GM18873 (cell line): Measurements from ENCODE around the gene SNX7.

Source experiments
- ATAC-seq: cut with Tn5 transposase; IDR thresholded peaks from one replicate; pipeline ENCODE4 v1.9.1; 2021; ENCODE audit warnings: mild to moderate bottlenecking, moderate library complexity, moderate number of reproducible peaks; ENCODE audit not compliant: unreplicated experiment, low FRiP score

Gene SNX7

GRCh38 chr1:98763488-98764150 lies 102.1 kb downstream of the SNX7 start:
- ATAC-seq = no peak

- no peak for ATAC-seq
Measured at GRCh38 chr1:98764485-98764884, 103.0 kb downstream of the SNX7 start.

DNA sequence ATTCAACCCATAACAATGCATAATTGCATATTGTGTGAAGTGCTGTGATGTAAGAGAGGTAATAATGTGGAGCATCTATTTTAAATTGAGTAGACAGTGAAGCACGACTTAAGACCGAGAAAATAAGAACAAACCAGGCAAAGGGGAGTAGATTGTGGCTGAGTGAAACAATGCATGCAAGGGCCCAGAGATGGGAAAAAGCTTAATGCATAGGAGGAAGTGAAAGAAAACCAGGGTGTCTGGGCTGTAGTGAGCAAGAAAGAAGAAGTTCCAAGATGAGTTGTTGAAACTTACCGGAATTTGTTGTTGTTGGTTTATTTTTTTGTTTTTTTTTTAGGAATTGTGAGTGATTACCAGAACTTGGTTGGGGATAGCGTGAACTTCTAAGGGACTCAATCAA lies 104.7 kb downstream of the SNX7 start:
- ATAC-seq = peak; percentile 88

GRCh38 chr1:98769162-98769561 lies 107.6 kb downstream of the SNX7 start:
- no peak for ATAC-seq

- no peak for ATAC-seq
Measured at GRCh38 chr1:98781906-98782305, 120.4 kb downstream of the SNX7 start.

GRCh38 chr1:98783821-98784220 lies 122.3 kb downstream of the SNX7 start:
- ATAC-seq = no peak

DNA sequence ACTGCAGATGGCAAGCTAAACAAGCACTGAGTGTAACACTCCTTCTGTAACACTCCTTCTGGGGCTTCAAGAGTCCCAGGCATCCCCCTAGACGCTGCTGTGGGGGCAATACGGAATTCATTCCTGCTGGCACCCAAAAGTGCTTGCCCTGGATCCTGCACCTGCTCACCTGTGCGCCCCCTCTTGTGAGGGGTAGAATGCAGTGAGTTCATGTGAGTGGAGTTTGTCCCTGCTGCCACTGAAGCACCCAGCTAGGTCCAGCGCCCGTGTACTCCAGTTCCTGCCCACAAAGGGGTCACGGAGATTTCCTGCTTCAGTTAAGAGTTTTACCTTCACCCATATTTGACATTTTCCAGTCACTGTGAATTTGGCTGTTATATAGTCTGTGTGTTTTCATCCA lies 130.0 kb downstream of the SNX7 start:
- ATAC-seq = no peak

DNA sequence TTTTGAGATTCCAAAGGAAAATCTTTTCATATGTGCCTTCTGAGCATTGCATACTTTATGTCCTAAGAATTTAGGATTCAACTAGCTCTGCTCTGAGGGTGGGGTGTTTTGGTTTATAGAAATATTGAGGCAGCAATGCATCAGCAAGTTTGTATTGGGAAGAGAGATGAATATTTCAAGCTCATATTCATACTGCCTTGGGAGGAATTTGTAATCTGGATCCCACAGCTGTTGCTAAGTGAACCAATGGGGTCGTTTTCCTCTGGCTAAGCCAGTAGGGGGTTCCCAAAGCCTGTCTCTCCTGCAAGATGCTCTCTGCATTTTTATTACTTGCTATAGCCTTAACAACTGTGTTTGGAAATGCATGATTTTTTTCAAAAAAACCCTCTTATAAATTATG lies 130.6 kb downstream of the SNX7 start:
- ATAC-seq = no peak

- ATAC-seq = no peak
Measured at GRCh38 chr1:98793136-98793535, 131.6 kb downstream of the SNX7 start.

DNA sequence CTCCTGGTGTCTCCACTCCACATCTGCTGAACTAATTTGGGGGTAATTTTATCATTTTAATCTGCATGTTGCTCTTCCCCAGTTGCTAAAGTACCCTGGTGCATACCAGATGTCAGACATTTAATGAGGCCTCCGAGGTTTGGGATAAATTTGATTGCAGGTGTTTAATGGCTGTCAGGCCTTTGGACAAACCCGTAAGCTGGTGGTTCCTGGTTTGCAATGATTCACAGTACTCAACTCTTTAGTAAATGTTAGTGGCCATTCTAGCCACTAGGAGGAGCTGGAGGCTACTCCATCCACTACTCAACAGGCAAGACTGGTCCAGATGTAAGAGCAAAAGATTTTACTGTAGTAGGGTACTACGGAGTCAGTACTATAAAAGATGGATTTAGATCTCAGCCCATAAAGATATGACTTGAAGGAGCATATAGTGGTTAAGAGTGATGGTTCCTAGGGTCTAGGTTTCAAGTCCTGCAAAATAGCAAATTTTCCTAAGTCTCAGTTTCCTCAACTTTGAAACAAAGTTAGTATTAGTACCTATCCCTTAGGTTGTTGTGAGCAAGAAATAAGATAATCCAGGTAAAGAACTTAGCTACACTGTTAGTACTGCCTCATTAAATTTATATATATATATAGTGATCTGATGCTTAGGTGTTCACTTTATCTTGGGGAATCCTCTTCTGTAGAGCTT lies 132.8 kb downstream of the SNX7 start:
- ATAC-seq = peak; percentile 94

- no peak for ATAC-seq
Measured at GRCh38 chr1:98796049-98796448, 134.5 kb downstream of the SNX7 start.

DNA sequence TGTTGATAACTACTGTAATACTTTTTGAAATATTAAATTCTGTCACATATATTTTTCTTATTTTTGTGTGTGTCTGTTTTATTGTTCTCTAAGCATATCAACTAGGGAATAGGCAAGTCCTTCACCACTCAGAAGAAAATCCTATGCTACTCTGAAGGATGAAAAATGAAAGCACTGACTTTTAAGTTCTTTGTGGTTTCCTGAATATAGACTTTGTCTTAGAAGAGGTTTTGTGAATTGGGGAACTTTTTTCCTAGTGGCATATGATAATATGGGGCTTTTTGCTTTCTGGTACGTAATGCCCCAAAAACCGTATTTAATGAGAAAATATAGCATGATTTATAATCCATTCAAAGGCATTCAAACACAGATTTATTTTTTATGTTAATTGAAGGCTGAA lies 136.0 kb downstream of the SNX7 start:
- no peak for ATAC-seq
